Stimulated activated CD4-positive, alpha-beta T cell treated with anti-CD3 and anti-CD28 coated beads, Interleukin-4, amount 100 ng/mL, for 24 hours (primary cell): ENCODE measurements around the gene RTN1.

Experiments used
- DNase-seq: peaks from one replicate; pipeline ENCODE4 v3.0.0-alpha.2; 2020

The RTN1 gene

GRCh38 chr14:59619061-59619460, 251.5 kb downstream of the RTN1 start:
- DNase-seq: no peak

DNA sequence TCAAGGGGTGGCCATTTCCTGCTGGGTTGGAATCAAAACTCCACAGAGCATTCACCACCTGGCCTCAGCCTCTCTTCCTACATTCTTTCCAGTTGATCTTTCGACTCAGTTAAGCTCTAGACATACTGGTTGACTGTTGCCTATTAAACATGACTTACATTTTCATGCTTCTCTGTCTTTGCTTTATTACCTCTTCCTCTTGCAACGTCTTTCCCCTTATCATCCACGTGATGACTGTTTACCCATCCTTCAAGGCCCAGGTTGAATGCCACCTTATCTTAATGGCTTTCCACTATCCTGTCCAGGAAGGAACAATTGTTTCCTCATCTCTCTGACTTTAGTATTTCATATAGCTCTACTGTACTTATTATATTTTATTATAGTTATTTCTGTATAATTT, 269.5 kb downstream of the RTN1 start:
- no peak for DNase-seq

DNA sequence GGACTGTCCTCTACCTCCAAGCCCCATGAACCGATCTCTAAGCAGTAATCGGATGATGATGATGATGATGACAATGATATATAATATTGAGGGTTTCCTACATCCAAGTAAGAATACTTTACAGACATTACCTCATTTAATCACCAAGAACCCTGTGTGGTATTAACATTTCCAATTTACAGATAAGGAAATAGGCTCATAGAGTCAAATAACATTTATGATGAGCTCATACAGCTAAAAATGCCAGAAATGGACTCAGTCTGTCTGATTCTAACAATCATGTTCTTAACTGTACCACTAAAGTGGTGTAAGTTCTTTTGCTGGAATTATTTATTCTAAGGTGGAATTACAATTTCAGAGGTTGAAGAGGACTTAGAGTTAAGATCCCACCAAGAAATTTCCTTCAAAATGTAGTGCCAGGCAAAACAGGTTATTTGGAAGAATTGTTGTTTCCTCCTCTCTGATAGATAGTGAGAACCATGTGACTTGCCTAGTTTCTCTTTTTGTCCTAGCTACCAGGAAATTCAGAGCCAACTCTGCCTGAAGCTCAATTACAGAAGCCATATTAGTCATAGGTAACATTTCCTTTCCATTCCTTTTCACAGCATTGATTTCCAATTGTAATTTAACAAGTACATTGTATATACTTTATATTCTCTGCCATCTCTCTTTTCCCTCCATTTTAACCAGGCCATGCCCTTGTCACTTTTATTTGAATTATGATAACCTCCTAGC, 270.2 kb downstream of the RTN1 start:
- DNase-seq: no peak

DNA sequence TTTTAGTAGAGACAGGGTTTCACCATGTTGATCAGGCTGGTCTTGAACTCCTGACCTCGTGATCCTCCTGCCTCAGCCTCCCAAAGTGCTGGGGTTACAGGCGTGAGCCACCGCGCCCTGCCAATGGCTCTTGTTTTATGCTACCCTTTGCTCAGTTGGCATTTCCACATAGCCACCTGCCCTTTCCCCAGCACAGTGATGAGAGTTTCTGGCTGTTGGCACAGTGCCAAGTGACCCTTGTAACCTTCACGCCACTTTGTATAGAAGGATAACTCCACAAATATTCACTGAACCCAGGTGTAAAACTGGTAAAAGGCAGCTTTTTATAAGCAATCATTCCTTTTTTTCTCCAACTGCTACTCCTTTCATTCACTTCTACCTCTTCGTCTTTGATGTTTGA, 275.5 kb downstream of the RTN1 start:
- DNase-seq: no peak

DNA sequence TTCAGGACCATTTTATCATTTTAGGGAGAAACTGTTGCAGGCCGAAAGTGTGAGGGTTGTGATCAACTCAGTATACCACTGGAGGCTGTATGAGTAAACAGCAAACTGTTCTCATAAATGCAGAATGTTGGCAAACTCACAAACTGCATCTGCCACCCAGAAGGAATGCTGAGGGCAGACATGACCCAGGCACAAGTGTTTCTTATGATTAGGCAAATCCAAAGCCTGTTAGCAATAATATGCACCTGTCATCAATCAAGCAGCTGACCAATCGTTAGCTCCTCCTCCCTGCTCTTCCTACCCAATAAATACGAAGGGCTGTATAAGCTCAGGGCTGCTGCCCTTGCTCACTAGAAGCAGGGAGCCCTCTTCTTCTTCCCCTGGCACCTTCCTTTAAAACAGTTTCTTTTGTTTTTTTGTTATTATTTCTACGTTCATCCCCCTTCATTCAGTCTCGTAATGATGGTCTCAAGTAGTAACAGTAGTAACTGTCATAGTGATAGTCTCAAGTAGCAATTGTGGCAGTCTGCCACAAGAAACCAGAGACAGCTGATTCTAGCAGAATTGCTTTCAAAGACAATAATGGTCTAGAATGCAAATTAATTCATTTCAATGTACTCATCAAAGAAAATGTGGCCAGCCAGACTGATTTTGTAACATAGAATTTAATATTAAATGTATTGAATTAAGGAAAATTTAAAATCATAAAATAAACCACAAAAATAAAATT, 278.8 kb downstream of the RTN1 start:
- no peak for DNase-seq

GRCh38 chr14:59588101-59588500, 282.5 kb downstream of the RTN1 start:
- no peak for DNase-seq

DNA sequence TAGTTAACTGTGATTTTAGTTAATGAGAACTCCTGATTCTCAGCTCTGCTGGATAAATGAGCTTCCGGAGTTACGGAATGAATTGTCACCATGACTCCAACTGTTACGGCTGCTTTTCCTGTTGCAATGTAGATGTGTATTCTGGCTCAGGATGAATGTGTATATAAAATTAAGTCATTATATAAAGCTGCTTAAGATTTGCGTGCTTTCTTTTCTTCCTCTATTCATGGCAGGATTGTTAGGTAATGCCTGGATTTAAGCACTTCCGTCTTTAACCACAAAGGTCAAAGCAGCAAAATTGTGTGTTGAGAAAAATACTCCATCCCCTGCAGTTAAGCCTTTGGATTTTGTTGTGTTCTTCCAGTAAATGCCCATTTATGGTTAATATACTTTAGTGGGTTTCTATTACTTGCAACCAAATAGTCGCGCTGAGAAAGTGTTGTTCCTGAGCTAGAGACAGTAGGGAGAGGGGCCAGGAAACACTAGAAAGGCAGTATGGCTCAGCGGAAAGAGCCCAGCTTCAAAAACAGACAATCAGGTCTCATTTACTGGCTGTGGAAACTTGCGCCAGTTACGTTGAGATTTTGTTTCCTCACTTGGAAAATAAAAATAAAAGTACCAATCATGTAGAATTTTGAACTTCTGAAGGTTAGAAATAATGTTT, 284.6 kb downstream of the RTN1 start:
- no peak for DNase-seq

GRCh38 chr14:59583755-59584154, 286.8 kb downstream of the RTN1 start:
- DNase-seq: no peak

DNA sequence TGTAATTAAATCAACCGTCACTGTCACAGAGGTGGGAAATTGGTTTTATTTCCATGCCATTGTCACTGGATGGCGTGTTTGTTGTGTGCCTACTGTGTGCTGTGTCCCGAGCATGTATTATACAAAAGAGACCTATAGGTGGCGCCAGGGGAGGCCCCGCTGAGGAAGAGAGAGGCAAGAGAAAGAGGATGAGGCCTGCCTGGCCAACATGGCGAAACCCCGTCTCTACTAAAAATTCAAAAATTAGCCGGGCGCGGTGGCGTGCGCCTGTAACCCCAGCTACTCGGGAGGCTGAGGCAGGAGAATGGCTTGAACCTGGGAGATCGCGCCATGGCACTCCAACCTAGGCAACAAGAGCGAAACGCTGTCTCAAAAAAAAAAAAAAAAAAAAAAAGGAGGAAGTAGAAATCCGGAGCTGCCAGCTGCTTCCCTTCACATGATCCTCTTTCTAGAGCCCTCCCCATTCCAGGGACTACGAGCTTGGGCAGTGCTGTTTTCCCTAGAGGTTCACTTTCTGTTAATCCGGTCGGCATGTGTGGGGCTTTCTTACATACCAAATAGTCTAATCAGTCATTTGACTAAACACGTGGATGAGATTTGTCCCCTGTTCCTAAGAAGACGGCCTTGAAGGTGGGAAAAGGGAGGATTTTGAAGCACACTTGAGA, 287.6 kb downstream of the RTN1 start:
- no peak for DNase-seq

- DNase-seq: no peak
These were observed 288.4 kb downstream of the RTN1 start for GRCh38 chr14:59582161-59582560.

DNA sequence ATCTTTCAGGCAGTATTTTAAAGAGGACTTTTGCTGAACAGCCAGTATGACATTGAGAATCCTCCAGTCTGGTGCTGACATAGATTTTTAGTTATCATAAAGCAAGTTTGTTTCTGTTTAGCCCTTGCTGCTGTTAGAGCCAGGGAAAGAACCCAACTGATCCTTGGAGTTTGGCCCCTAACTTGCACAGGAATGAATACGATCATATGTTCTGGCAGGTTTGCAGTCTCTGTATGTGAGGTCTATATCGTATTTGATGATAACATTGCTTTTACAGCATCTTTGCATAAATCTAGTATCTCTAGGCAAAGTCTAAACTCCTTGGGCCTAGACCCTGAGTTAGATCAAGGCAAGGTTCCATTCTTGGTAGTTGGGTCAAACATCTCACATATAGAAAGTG, 289.7 kb downstream of the RTN1 start:
- DNase-seq: no peak

DNA sequence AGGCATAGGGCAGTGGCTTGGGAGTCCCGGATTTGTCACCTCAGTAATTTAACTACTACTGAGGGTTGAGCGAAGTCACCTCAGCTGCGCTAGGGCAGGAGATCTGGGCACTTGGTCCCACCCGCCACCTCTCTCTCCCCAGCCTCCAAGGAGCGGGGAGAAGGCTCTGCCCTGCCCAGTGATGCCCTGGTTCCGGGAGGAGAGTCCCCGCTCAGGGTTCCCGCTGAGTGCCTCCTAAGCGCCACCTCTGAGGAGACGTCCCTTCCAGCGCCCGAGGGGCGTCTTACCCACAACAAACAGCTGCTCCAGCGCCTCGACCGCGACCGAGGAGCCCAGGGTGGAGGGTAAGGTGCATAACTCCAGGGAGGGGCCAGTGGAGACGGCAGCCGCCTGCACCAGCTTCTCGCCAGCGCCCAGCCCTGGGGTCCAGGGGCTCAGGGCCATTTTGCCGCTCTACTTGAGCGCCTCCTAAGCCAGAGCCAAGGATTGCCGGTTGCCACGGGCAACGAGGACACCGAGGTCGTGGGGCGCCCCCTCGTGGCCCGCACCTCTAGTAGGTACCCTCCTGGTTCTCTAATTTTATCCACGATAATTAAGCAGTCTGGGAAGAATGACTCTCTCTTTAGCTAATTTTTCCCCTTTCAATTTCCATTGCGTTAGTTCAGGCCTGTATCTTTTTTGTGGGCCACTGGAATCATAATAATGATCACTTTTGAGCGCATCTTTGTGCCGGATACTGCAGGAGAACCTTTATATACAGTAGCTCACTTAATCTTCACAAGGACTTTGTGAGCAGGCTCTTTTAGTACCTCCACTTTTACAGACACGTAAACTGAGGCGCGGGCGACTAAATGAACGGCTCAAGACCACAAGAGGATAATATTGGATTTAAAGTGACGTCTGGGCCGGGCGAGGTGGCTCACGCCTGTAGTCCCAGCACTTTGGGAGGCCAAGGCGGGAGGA, 294.0 kb downstream of the RTN1 start, which contains the start of gene CCDC175:
CCDC175 (minus strand) TSS at position 481 of the 963 bp plus-strand sequence; CDS start at position 444, 37 bp downstream.
- DNase-seq: peak; percentile 80

- no peak for DNase-seq
These were observed 300.5 kb downstream of the RTN1 start for GRCh38 chr14:59570122-59570521.

DNA sequence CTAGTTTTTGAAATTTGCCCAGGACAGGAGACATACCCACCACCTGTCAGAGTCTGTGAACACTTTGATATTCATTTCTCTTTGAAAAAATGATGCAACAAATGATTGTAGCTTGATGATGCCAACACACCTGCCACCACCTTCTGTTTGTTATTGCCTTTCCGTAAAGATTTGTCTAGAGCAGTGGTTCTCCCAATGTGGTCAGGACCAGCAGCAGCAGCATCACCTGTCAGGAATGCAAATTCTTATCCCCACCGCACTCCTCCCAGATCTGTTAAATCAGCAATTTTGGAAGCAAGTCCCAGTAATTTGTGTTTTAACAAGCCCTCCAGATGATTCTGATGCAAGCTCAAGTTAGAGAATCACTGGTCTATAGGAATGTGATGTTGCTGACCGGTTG, 303.9 kb downstream of the RTN1 start:
- DNase-seq: no peak

DNA sequence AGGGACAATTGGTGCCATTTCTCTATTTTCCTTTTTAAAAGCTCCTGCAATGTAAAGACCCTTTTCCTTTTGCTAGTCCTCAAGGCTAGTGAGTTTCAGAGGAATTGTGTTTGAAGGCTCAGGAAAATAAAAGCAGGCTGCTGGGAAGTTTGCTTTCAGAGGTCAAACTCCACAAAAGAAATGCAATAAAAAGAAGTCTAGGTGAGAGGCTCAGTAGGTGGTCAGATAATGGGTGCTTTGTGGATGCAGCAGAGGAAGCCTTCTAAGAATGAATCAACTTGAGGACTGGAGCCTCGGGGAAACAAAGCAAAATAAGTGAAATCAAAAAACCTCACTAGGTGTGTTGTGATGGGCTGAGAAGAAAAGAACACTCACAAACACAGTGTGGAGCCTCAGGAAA, 304.3 kb downstream of the RTN1 start:
- no peak for DNase-seq

GRCh38 chr14:59565087-59565486, 305.5 kb downstream of the RTN1 start:
- no peak for DNase-seq

- no peak for DNase-seq
These were observed 306.2 kb downstream of the RTN1 start for GRCh38 chr14:59564366-59564765.

DNA sequence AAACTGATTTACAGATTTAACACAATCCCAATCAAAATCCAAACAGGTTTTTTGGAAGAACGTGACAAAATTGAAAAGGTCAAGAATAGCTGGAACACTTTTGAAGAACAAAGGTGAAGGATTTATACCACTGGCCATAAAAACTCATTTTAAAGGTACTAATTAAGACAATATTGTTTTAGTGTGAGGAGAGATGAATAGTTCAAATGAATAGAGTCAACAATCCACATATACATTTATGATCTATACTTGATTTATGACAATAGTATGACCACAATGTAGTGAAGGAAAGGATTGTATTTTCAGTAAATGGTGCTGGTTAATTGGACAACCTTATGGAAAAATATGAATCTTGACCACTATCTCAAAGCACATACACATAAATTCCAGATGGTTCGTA, 323.3 kb downstream of the RTN1 start:
- no peak for DNase-seq
